CD4-positive, alpha-beta memory T cell (primary cell): ENCODE results near the gene C1orf115. TPM values are rescaled to one million over a fixed set of nuclear protein-coding genes. Genes with fewer than 3 reads are reported as not detected.
"Not testable (repeated sequence)": the region's sequence is repeated elsewhere in the genome, so short reads cannot be mapped to it uniquely, and the experiment has no call there.

Source experiments
- CTCF ChIA-PET: fragments of 350-600 bp; sonication (Branson Sonifier 250); formaldehyde crosslinking; loops from one replicate; lab custom pipeline; 2021; ENCODE audit warnings: inconsistent platforms; ENCODE audit not compliant: partially characterized antibody; lab: Charles Lee
- POLR2A ChIA-PET: fragments of 350-600 bp; sonication (Branson Sonifier 250); formaldehyde crosslinking; loops from one replicate; lab custom pipeline; 2021; ENCODE audit not compliant: partially characterized antibody; lab: Charles Lee
- DNase-seq, 5 donors: peaks; one replicate each; pipeline versions ENCODE4 v3.0.0 to v3.0.0-alpha.2; 2020 to 2022; ENCODE audit warnings: mixed read lengths in 1 of 5
- H3K27ac ChIP-seq: one replicate; pipeline ENCODE4 v1.7.0; 2013; ENCODE audit warnings: low read depth, low read length
- H3K27me3 ChIP-seq: 2 replicates; pipeline ENCODE4 v1.7.0; 2013; ENCODE audit warnings: mild to moderate bottlenecking, low read length, moderate library complexity; ENCODE audit not compliant: insufficient read depth
- H3K36me3 ChIP-seq: 2 replicates; pipeline ENCODE4 v1.7.0; 2013; ENCODE audit warnings: mild to moderate bottlenecking, low read length, moderate library complexity; ENCODE audit not compliant: insufficient read depth
- H3K4me1 ChIP-seq: 2 replicates; pipeline ENCODE4 v1.7.0; 2013; ENCODE audit warnings: mild to moderate bottlenecking, low read length, moderate library complexity; ENCODE audit not compliant: insufficient read depth
- H3K4me3 ChIP-seq, 2 donors: one replicate each; pipeline ENCODE4 v1.7.0; 2013; ENCODE audit warnings: low read length in 2 of 2, mild to moderate bottlenecking in 1 of 2
- H3K9me3 ChIP-seq, 2 donors: one replicate each; pipeline ENCODE4 v1.7.0; 2013; ENCODE audit warnings: low read length in 2 of 2, control low read depth in 1 of 2; ENCODE audit not compliant: control insufficient read depth in 1 of 2
- H3K27ac Mint-ChIP-seq, 7 donors: one replicate each; pipeline ENCODE4 v1.8.0; 2020 to 2021; ENCODE audit warnings: mixed read lengths in 7 of 7, mild to moderate bottlenecking in 6 of 7, inconsistent platforms in 3 of 7, moderate library complexity in 3 of 7
- H3K27me3 Mint-ChIP-seq, 2 donors: one replicate each; pipeline ENCODE4 v1.8.0; 2020 to 2021; ENCODE audit warnings: mixed read lengths in 2 of 2
- H3K36me3 Mint-ChIP-seq, 2 donors: one replicate each; pipeline ENCODE4 v1.8.0; 2020 to 2021; ENCODE audit warnings: mixed read lengths in 2 of 2, inconsistent platforms in 1 of 2, mild to moderate bottlenecking in 1 of 2
- H3K4me1 Mint-ChIP-seq, 4 donors: one replicate each; pipeline ENCODE4 v1.8.0; 2020 to 2021; ENCODE audit warnings: mixed read lengths in 4 of 4, mild to moderate bottlenecking in 1 of 4
- H3K4me3 Mint-ChIP-seq, 8 donors: one replicate each; pipeline ENCODE4 v1.8.0; 2020 to 2021; ENCODE audit warnings: mixed read lengths in 8 of 8, mild to moderate bottlenecking in 7 of 8, moderate library complexity in 6 of 8, inconsistent platforms in 3 of 8
- H3K9me3 Mint-ChIP-seq, 8 donors: one replicate each; pipeline ENCODE4 v1.8.0; 2020 to 2021; ENCODE audit warnings: mixed read lengths in 8 of 8, mild to moderate bottlenecking in 5 of 8, inconsistent platforms in 3 of 8, moderate library complexity in 1 of 8
- intact Hi-C: fragments of 100-400 bp; cut with micrococcal nuclease; formaldehyde crosslinking; loops from one replicate; pipeline ENCODE4 v1.15.1; 2023
- polyA plus RNA-seq, 2 donors: library from polyadenylated mRNA; unstranded; fragments of 300-500 nt; fragmentation: Illumina TruSeq; gene quantifications; one replicate each; pipeline ENCODE4 v1.2.3, GENCODE V29; 2021
- total RNA-seq, 2 experiments: library from RNA; stranded (reverse); gene quantifications; one replicate each; pipeline ENCODE4 v1.2.3, GENCODE V29; 2021

The C1orf115 gene
- total and polyA plus RNA-seq, 4 experiments from 2014 or later: 1.5 to 3.6 (median 2.5) TPM

DNA sequence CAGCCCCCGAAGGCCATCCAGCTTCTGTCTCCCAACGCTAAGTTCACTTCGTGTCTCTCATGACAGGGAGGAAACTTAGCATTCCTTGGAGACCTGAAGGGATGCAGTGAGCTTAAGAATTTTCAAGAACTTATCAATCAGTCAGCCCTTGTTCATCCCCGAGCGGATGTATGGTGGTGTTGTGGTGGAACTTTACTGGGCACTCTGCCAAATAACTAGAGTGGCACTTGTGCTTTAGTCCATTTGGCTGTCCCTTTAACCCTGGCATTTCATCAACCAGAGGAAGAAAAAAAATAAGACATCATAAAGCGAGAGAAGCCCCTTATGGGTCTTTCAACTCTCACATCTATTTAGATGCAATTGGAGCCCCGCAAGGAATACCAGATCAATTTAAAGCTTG, 31.1 kb downstream of the C1orf115 start:
- H3K4me3 ChIP-seq, H3K36me3 Mint-ChIP-seq, H3K4me1 ChIP-seq, H3K9me3 Mint-ChIP-seq, DNase-seq, intact Hi-C loops, H3K27me3 ChIP-seq, POLR2A ChIA-PET, H3K4me3 Mint-ChIP-seq, H3K27ac ChIP-seq, H3K27ac Mint-ChIP-seq, H3K9me3 ChIP-seq, H3K36me3 ChIP-seq, H3K4me1 Mint-ChIP-seq, H3K27me3 Mint-ChIP-seq: not testable (repeated sequence)
- CTCF ChIA-PET: interaction anchor here (0.7 kb wide), 1 partner anchor 12 kb away, joined by 4 read pairs; no protein-coding TSS in a partner anchor

DNA sequence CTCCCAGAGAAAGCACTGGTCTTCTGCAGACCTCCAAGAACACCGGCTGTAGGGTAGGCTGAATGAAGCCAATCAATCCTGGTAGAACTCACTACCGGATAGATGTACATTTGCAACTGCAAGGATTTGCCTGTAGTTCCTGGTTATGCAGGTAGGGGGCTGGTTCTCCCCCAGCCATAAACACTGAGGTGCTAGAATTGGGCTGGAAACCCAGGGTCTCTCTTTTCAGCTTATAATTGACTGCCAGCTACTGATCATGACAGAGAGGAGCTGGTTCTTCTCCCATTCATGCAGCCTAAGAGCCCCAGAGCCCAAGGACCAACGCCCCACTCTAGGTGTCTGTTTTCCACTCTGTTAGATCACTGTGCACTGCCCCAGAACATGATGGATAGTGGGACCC, 36.5 kb downstream of the C1orf115 start:
- intact Hi-C loops: no loop called here

DNA sequence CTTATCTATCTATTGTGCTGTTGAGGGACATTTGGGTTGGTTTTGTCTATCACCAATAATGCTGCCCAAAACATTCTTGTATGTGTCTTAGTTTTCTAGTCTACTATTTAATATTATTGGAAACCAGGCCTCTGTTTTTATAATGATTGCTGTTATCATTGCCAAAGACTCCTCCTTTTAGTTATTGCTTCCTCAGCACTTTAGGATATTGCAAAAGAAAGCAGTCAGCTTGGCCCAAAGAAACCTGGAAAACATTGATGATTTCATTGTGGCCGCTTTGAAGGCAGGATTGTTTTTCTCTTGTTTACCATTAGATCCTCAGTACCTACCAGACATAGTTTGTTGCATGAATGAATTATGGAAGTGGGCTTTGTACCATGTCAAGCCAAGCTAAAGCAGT, 37.4 kb downstream of the C1orf115 start:
- Mint-ChIP-seq H3K4me1 (peaks cover 3 to 8% (median 6%) of the 10 kb centered on the region in 4 donors), H3K36me3 (no peaks in the 10 kb centered on the region), H3K4me3 (no peak overlapping the region), H3K9me3 (no peaks in the 10 kb centered on the region), H3K27ac (no peak overlapping the region), H3K27me3 (peaks cover 2% of the 10 kb centered on the region in 2 donors)
- intact Hi-C loops: no loop called here
- no peak overlapping the region for H3K4me3 ChIP-seq
- no peaks in the 10 kb centered on the region for H3K27me3 ChIP-seq
- ChIA-PET POLR2A (no interaction called here), CTCF (no interaction called here)
- no peak for DNase-seq
- H3K9me3 ChIP-seq: no peaks in the 10 kb centered on the region
- H3K27ac ChIP-seq: no peak overlapping the region
- H3K36me3 ChIP-seq: no peaks in the 10 kb centered on the region
- peaks cover 3% of the 10 kb centered on the region for H3K4me1 ChIP-seq

More for the DNA sequence above, 36.5 kb downstream of the C1orf115 start:
- POLR2A ChIA-PET: no interaction called here
- no peaks in the 10 kb centered on the region for H3K9me3 ChIP-seq
- no peaks in the 10 kb centered on the region for H3K27me3 ChIP-seq
- H3K4me1 ChIP-seq: no peaks in the 10 kb centered on the region
- no peaks in the 10 kb centered on the region for H3K9me3 Mint-ChIP-seq
- H3K4me1 Mint-ChIP-seq: no peaks in the 10 kb centered on the region
- H3K27ac Mint-ChIP-seq: no peak overlapping the region
- no peak overlapping the region for H3K4me3 ChIP-seq
- no peaks in the 10 kb centered on the region for H3K36me3 Mint-ChIP-seq
- no peaks in the 10 kb centered on the region for H3K36me3 ChIP-seq
- CTCF ChIA-PET: no interaction called here
- DNase-seq: no peak
- H3K4me3 Mint-ChIP-seq: no peak overlapping the region
- peaks cover 2% of the 10 kb centered on the region in 2 donors for H3K27me3 Mint-ChIP-seq
- H3K27ac ChIP-seq: no peak overlapping the region

DNA sequence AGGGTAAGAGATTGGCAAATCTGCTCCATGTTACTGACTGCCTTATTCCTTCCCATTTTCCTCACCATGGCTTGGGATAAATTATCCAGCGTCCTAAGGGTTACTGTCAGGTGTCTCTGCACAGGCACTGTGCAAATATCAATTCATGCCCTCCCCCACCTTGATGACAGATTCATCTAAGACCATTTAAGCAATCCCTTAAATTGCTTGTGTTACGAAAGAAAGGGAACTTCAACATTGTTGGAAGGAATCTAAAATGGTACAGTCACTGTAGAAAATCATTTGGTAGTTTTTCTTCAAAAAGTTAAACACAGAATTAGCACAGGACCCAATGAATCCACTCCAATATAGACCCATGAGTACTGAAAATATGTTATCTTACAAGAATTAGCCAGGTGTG, 40.3 kb downstream of the C1orf115 start:
- Histone ChIP-seq H3K27me3 (no peaks in the 10 kb centered on the region), H3K36me3 (no peaks in the 10 kb centered on the region), H3K4me3 (no peak overlapping the region), H3K9me3 (no peaks in the 10 kb centered on the region), H3K4me1 (peaks cover 13% of the 10 kb centered on the region), H3K27ac (no peak overlapping the region)
- Mint-ChIP-seq H3K4me3 (no peak overlapping the region), H3K27ac (peak overlapping the region in 1 of 7 donors; percentile 21), H3K27me3 (peaks cover 2% of the 10 kb centered on the region in 2 donors), H3K36me3 (no peaks in the 10 kb centered on the region), H3K4me1 (peaks cover 8 to 18% (median 14%) of the 10 kb centered on the region in 4 donors), H3K9me3 (no peaks in the 10 kb centered on the region)
- CTCF ChIA-PET: interaction anchor here (0.8 kb wide), 1 partner anchor 540 kb away, joined by 3 read pairs; no protein-coding TSS in a partner anchor
- POLR2A ChIA-PET: no interaction called here
- DNase-seq: no peak
- intact Hi-C loops: loop anchor here (5.0 kb wide), 1 partner anchor 513 kb away; no protein-coding TSS in a partner anchor

DNA sequence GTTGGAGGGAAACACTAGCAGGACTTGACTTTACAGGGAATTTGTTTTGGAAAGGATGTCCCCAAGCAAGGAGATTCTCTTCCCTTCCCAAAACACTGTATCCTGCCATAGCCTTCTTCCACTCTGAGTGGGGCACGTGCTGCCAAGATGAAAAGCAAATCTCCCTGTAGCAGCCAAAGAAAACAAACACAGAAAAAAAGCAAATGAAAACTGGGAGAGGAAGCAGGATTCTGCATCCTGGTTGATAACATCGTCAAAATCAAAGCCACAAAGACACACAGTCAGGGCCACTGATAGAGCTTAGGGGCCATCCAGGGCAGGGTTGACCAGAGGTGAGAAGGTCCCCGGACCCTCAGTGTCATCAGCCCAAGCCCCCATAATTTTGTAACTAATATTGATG, 42.0 kb downstream of the C1orf115 start:
- Mint-ChIP-seq H3K4me3 (peak overlapping the region in 2 of 8 donors; percentile 32 to 37), H3K27ac (peak overlapping the region in 2 of 7 donors; percentile 52 to 75), H3K4me1 (peaks cover 8 to 18% (median 14%) of the 10 kb centered on the region in 4 donors), H3K36me3 (no peaks in the 10 kb centered on the region), H3K27me3 (peaks cover 1 to 2% of the 10 kb centered on the region in 2 donors), H3K9me3 (no peaks in the 10 kb centered on the region)
- H3K4me1 ChIP-seq: peaks cover 13% of the 10 kb centered on the region
- H3K9me3 ChIP-seq: no peaks in the 10 kb centered on the region
- no peaks in the 10 kb centered on the region for H3K27me3 ChIP-seq
- no peaks in the 10 kb centered on the region for H3K36me3 ChIP-seq
- DNase-seq: no peak
- intact Hi-C loops: loop anchor here (5.0 kb wide), 1 partner anchor 515 kb away; no protein-coding TSS in a partner anchor
- ChIA-PET POLR2A (no interaction called here), CTCF (interaction anchor here (2.4 to 2.6 kb wide), 2 partner anchors 34 to 40 kb away, joined by 11 to 31 read pairs; no protein-coding TSS in a partner anchor)
- H3K4me3 ChIP-seq: no peak overlapping the region
- no peak overlapping the region for H3K27ac ChIP-seq

DNA sequence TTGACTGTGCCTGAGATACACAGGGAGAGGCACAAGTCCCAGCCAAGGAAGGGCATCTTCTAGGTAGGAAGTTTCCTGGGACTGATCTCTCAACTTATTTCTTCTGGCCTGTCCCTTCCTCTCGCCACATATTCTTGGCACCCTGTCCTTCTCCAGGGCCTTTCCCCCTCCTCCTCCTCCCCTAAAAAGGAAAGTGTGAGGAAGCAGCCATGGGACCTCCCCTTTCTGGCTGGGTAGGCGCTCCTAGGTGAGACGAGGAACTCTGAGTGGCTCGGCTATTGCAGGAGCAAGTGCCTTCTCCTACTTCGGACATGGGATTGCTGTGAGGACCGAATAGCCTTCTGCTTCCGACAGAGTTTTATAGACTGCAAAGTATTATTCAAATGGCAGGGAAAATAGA, 42.5 kb downstream of the C1orf115 start:
- Mint-ChIP-seq H3K9me3 (no peaks in the 10 kb centered on the region), H3K27me3 (peaks cover 0 to 2% of the 10 kb centered on the region in 2 donors), H3K36me3 (no peaks in the 10 kb centered on the region), H3K4me1 (peaks cover 8 to 18% (median 14%) of the 10 kb centered on the region in 4 donors), H3K27ac (peak overlapping the region in 4 of 7 donors; percentile 49 to 87 (median 62)), H3K4me3 (peak overlapping the region in 4 of 8 donors; percentile 72 to 79 (median 73))
- H3K27ac ChIP-seq: no peak overlapping the region
- no peaks in the 10 kb centered on the region for H3K36me3 ChIP-seq
- DNase-seq: no peak
- POLR2A ChIA-PET: no interaction called here
- H3K9me3 ChIP-seq: no peaks in the 10 kb centered on the region
- peaks cover 13% of the 10 kb centered on the region for H3K4me1 ChIP-seq
- intact Hi-C loops: loop anchor here (1.0 to 5.0 kb wide), 4 partner anchors 42 to 543 kb away; partner anchors contain the start of gene C1orf115
- CTCF ChIA-PET: interaction anchor here (1.0 to 2.6 kb wide), 22 partner anchors 10 to 742 kb away, joined by 3 to 31 read pairs (median 4); partner anchors contain the start of genes MTARC2 and RAB3GAP2
- H3K27me3 ChIP-seq: no peaks in the 10 kb centered on the region
- H3K4me3 ChIP-seq: peak overlapping the region in 1 of 2 donors; percentile 10

DNA sequence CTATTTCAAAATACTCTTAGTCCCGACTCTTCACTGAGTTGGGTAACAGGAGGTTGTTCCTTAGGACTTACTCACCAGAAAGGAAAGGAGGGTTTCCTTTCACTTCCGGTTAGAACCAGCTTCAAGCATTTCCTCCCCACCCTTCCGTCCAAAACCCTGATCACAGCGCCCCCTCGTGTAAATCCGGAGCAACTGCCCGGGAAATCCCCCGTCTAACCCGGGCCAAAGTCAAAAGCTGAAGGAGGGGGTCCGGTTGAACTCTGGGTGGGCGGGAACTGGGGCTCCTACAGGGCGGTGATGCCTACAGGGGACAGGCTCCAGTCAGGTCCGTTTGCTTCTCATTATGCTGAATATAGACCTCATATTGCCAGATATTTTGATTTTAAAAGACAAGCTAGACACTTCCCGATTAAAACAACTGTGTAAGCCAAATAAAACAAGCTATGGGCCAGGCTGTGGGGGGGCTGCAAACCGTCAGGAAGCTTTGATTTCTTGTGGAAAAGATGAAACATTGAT, 43.0 kb downstream of the C1orf115 start:
- H3K27me3 ChIP-seq: no peaks in the 10 kb centered on the region
- CTCF ChIA-PET: interaction anchor here (0.5 to 2.6 kb wide), 32 partner anchors 10 to 742 kb away, joined by 3 to 31 read pairs (median 4); partner anchors contain the start of genes MTARC2 and RAB3GAP2
- peak overlapping the region; percentile 17 to 87 (median 49) for H3K27ac Mint-ChIP-seq
- peak overlapping the region in 1 of 2 donors; percentile 10 for H3K4me3 ChIP-seq
- H3K27me3 Mint-ChIP-seq: peaks cover 0 to 2% of the 10 kb centered on the region in 2 donors
- no peaks in the 10 kb centered on the region for H3K36me3 Mint-ChIP-seq
- POLR2A ChIA-PET: no interaction called here
- H3K4me1 Mint-ChIP-seq: peaks cover 8 to 18% (median 14%) of the 10 kb centered on the region in 4 donors
- DNase-seq: peak; percentile 71 to 77 (median 76)
- H3K36me3 ChIP-seq: no peaks in the 10 kb centered on the region
- no peaks in the 10 kb centered on the region for H3K9me3 Mint-ChIP-seq
- H3K4me1 ChIP-seq: peaks cover 13% of the 10 kb centered on the region
- intact Hi-C loops: loop anchor here (1.0 to 5.0 kb wide), 4 partner anchors 43 to 544 kb away; partner anchors contain the start of gene C1orf115
- H3K9me3 ChIP-seq: no peaks in the 10 kb centered on the region
- H3K4me3 Mint-ChIP-seq: peak overlapping the region; percentile 46 to 79 (median 72)
- H3K27ac ChIP-seq: no peak overlapping the region
